ENCODE data around the gene MLANA.

- TF ChIP-seq CTCF (IDR thresholded peaks at IDR 0.05; ENCODE audit: low read depth, low read length, missing input control) (no peak), JUND (IDR thresholded peaks at IDR 0.05) (no peak), ZBTB33 (IDR thresholded peaks at IDR 0.05) (no peak)
Measured at GRCh38 chr9:5869315-5870019, 21.2 kb upstream of the MLANA start.

All from liver (tissue), 3 donors.